GM23248 (cell line): Measurements from ENCODE around the gene RASGRP2.

Experiments
- EZH2 ChIP-seq: fragments of 200-600 bp; sonication (generic); IDR thresholded peaks from 2 replicates; pipeline ENCODE4 v1.6.1; 2018; ENCODE audit warnings: antibody characterized with exemption, mild to moderate bottlenecking; ENCODE audit not compliant: insufficient read depth, poor library complexity, severe bottlenecking
- EZH2phosphoT487 ChIP-seq: fragments of 200-600 bp; sonication (generic); IDR thresholded peaks from 2 replicates; pipeline ENCODE4 v1.6.1; 2018; ENCODE audit warnings: antibody characterized with exemption, moderate library complexity, mild to moderate bottlenecking, low read depth; ENCODE audit not compliant: insufficient read depth

- TF ChIP-seq EZH2 (no peak), EZH2phosphoT487 (no peak)
Measured at GRCh38 chr11:64751136-64751535, 7.2 kb upstream of the RASGRP2 start.
